ENCODE results near the gene PRKAR1B. TPM values are rescaled to one million over a fixed set of nuclear protein-coding genes. Genes with fewer than 3 reads are reported as not detected.
A peak's percentile ranks its signal among the peaks of the same experiment; 100 is the strongest.

PRKAR1B gene
- total and polyA plus RNA-seq, 7 experiments from 2014 or later, result 16.1 to 51.4 (median 28.7) TPM

DNA sequence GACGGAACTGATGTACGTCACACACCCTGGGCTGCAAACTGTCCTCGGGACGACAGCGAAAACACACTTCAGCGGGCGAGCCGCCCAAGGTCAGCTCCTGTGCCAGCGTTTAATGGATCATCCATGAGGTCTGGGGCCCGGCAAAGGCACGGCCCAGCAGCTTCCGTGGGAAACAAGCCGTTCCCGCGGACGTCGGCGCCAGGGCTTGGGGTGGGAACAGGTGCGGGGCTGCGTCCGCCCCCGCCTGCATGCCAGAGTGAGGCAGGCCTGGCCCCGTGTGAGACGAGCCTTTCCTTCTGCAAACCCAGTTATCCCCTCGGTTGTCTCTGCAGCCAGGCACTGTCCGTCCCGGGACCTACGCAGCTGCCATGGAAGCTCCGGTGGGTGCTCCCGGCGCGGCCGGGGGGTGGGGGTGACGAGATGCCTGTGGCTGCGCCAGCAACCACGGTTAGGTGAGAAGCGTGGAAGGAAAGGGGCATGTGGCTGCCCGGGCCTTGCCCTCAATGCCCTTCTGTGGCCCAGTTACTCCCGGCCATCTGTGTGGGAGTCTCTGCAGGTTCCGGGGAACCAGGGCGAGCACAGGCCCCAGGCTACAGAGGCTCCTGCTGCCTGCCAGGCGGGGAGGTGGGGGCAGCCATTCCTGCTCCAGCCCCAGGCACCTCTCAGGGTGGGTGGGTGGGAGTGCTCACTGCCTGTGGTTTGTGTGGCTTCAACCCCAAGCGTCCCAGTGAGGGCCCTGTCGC lies 165.3 kb downstream of the PRKAR1B start:
- no peak overlapping the region for H3K27ac ChIP-seq (ENCODE audit: low read depth, low read length)
- peaks cover 0 to 3% (median 0%) of the 10 kb centered on the region in 11 donors for H3K9me3 Mint-ChIP-seq
- intact Hi-C loops (cut with micrococcal nuclease), result no loop called here
- H3K36me3 Mint-ChIP-seq, result peaks cover 0 to 10% (median 0%) of the 10 kb centered on the region in 5 donors
- no peaks in the 10 kb centered on the region for H3K4me1 ChIP-seq (ENCODE audit: control insufficient read depth in 2 of 2, insufficient read depth in 2 of 2, low read length in 2 of 2)
- ATAC-seq (peak; percentile 2), DNase-seq (no peak)
- peaks cover 0 to 5% (median 2%) of the 10 kb centered on the region in 7 donors for H3K4me1 Mint-ChIP-seq
- H3K27me3 Mint-ChIP-seq, result no peaks in the 10 kb centered on the region
- ChIA-PET CTCF (no interaction called here), POLR2A (no interaction called here)
- no peaks in the 10 kb centered on the region for H3K9me3 ChIP-seq (ENCODE audit: control insufficient read depth in 2 of 3, low read length in 3 of 3)
- H3K27me3 ChIP-seq (ENCODE audit: control insufficient read depth in 2 of 2, insufficient read depth in 2 of 2, low read length in 2 of 2), result no peaks in the 10 kb centered on the region
- H3K4me3 ChIP-seq (ENCODE audit: low read length), result no peak overlapping the region
- H3K36me3 ChIP-seq (ENCODE audit: control insufficient read depth in 2 of 3, insufficient read depth in 3 of 3, low read length in 3 of 3), result peaks cover 0 to 4% (median 0%) of the 10 kb centered on the region in 3 experiments
- H3K27ac Mint-ChIP-seq, result no peak overlapping the region
- H3K4me3 Mint-ChIP-seq, result no peak overlapping the region

DNA sequence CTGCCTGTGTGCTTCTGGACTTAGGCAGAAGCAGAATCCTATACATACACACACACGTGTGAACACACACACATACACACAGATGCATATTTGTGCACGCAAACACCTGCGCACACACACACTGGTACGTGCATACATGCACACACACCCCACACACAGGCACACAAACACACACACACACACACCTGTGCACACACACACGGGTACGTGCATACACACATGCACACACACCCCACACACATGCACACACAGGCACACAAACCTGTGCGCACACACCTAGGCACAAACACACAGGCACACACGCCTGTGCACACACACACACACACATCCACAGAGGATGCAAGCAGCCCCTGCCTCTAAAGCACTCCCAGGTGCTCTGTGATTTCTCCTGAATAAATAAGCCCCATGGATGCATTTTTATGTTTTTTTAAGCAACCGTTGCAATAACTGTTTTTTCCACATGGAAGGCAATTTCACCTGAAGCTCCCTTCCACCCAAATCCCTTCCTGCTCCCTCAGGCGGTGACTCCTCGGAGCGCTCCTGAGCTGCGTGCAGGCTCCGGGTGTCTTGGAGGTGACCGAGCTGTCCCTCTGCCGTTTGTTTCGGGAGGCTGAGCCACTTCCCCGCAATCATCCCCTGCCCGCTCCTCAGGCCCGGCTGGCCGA lies 166.0 kb downstream of the PRKAR1B start:
- peak overlapping the region in 2 of 9 donors; percentile 38 to 44 for H3K27ac Mint-ChIP-seq
- ChIA-PET POLR2A (no interaction called here), CTCF (no interaction called here)

DNA sequence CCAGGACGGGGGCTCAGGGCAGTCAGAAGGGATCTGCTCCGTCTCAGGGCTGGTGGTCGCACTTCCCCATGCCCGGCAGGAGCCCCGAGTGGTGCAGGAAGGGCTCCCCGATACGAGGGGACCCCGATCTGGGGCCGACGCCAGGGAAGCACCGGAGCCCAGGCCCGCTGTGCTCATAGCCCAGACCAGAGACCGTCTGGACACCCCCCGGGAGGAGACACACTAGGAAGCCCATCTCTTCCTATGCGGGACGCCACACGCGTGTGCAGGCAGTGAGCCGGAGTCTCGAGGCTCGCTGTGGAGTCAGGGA lies 167.7 kb downstream of the PRKAR1B start:
- ChIA-PET POLR2A (no interaction called here), CTCF (no interaction called here)
- no peak overlapping the region for H3K4me3 Mint-ChIP-seq
- H3K27ac Mint-ChIP-seq, result peak overlapping the region in 1 of 9 donors; percentile 12
- intact Hi-C loops (cut with micrococcal nuclease), result no loop called here
- H3K4me1 Mint-ChIP-seq, result peaks cover 0 to 5% (median 2%) of the 10 kb centered on the region in 7 donors
- Histone ChIP-seq H3K9me3 (ENCODE audit: control insufficient read depth in 2 of 3, low read length in 3 of 3) (no peaks in the 10 kb centered on the region), H3K4me3 (ENCODE audit: low read length) (no peak overlapping the region), H3K27ac (ENCODE audit: low read depth, low read length) (no peak overlapping the region), H3K4me1 (ENCODE audit: control insufficient read depth in 2 of 2, insufficient read depth in 2 of 2, low read length in 2 of 2) (no peaks in the 10 kb centered on the region), H3K36me3 (ENCODE audit: control insufficient read depth in 2 of 3, insufficient read depth in 3 of 3, low read length in 3 of 3) (peaks cover 0 to 4% (median 0%) of the 10 kb centered on the region in 3 experiments), H3K27me3 (ENCODE audit: control insufficient read depth in 2 of 2, insufficient read depth in 2 of 2, low read length in 2 of 2) (no peaks in the 10 kb centered on the region)
- ATAC-seq, result no peak
- DNase-seq, result no peak
- H3K9me3 Mint-ChIP-seq, result peaks cover 0 to 3% (median 0%) of the 10 kb centered on the region in 11 donors
- peaks cover 0 to 4% (median 0%) of the 10 kb centered on the region in 5 donors for H3K36me3 Mint-ChIP-seq
- no peaks in the 10 kb centered on the region for H3K27me3 Mint-ChIP-seq

More for the DNA sequence above, 166.0 kb downstream of the PRKAR1B start:
- Mint-ChIP-seq H3K4me3 (no peak overlapping the region), H3K36me3 (peaks cover 0 to 10% (median 0%) of the 10 kb centered on the region in 5 donors), H3K9me3 (peaks cover 0 to 3% (median 0%) of the 10 kb centered on the region in 11 donors), H3K4me1 (peaks cover 0 to 5% (median 2%) of the 10 kb centered on the region in 7 donors), H3K27me3 (no peaks in the 10 kb centered on the region)
- H3K4me3 ChIP-seq (ENCODE audit: low read length), result no peak overlapping the region
- H3K4me1 ChIP-seq (ENCODE audit: control insufficient read depth in 2 of 2, insufficient read depth in 2 of 2, low read length in 2 of 2), result no peaks in the 10 kb centered on the region
- intact Hi-C loops (cut with micrococcal nuclease), result no loop called here
- no peak overlapping the region for H3K27ac ChIP-seq (ENCODE audit: low read depth, low read length)
- DNase-seq, result no peak
- H3K9me3 ChIP-seq (ENCODE audit: control insufficient read depth in 2 of 3, low read length in 3 of 3), result no peaks in the 10 kb centered on the region
- no peaks in the 10 kb centered on the region for H3K27me3 ChIP-seq (ENCODE audit: control insufficient read depth in 2 of 2, insufficient read depth in 2 of 2, low read length in 2 of 2)
- peaks cover 0 to 4% (median 0%) of the 10 kb centered on the region in 3 experiments for H3K36me3 ChIP-seq (ENCODE audit: control insufficient read depth in 2 of 3, insufficient read depth in 3 of 3, low read length in 3 of 3)
- no peak for ATAC-seq

DNA sequence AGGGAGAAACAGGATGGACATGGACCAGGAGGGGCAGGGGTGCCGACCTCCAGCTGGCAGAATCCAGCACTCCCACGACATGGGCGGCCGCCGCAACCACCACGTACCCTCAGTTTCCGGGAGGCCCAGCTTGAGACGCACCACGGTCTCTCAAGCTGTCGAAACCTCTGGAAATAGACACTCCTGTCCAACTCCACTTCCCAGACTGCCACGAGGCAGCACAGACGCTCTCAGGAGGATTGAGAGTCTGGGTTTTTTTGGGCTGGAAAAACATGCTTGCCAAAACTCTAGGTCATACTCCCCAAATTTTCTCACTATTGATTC lies 169.6 kb downstream of the PRKAR1B start:
- intact Hi-C loops (cut with micrococcal nuclease), result no loop called here
- DNase-seq (no peak), ATAC-seq (no peak)
- POLR2A ChIA-PET, result no interaction called here
- H3K9me3 ChIP-seq (ENCODE audit: control insufficient read depth in 2 of 3, low read length in 3 of 3), result no peaks in the 10 kb centered on the region
- CTCF ChIA-PET, result no interaction called here
- Mint-ChIP-seq H3K27me3 (no peaks in the 10 kb centered on the region), H3K27ac (no peak overlapping the region), H3K4me1 (peaks cover 0 to 2% (median 1%) of the 10 kb centered on the region in 7 donors), H3K36me3 (peaks cover 0 to 6% (median 0%) of the 10 kb centered on the region in 5 donors), H3K4me3 (no peak overlapping the region), H3K9me3 (peaks cover 0 to 3% (median 0%) of the 10 kb centered on the region in 11 donors)
- H3K27me3 ChIP-seq (ENCODE audit: control insufficient read depth in 2 of 2, insufficient read depth in 2 of 2, low read length in 2 of 2), result no peaks in the 10 kb centered on the region
- H3K27ac ChIP-seq (ENCODE audit: low read depth, low read length), result no peak overlapping the region
- peaks cover 0 to 4% (median 0%) of the 10 kb centered on the region in 3 experiments for H3K36me3 ChIP-seq (ENCODE audit: control insufficient read depth in 2 of 3, insufficient read depth in 3 of 3, low read length in 3 of 3)
- no peak overlapping the region for H3K4me3 ChIP-seq (ENCODE audit: low read length)
- no peaks in the 10 kb centered on the region for H3K4me1 ChIP-seq (ENCODE audit: control insufficient read depth in 2 of 2, insufficient read depth in 2 of 2, low read length in 2 of 2)

DNA sequence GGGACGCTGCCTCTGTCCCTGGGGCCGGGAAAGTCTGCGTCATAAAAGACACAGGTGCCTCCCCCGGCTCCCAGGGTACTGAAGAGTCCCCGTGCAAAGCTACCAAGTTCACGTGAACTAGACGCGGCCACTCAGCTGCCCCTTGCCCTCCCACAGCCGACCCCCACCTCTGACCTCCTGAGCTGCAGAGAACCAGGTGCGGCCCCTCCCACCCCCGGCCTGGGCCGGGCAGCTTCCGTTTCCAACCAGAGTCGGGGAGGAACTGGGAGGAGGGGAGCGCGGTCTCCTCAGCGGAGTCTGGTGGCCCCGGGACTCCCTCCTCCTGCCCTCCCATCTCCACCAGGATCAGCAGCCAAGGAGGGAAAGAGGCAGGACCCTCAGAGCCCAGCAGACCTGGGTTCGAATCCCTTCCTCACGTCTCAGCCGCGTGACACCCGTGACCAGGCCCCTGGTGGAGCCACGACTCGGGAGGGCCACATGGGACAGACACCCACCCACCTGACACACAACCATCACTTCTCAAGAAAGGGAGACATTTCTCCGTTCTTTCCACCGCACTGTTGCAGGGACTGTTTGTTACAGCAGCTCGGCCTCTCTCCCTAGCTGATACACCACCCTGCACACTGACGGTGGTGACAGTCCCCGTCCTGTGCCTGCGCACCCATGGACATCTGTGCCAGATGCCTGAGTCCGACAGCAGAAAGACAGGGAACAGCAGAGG lies 170.1 kb downstream of the PRKAR1B start:
- Histone ChIP-seq H3K36me3 (ENCODE audit: control insufficient read depth in 2 of 3, insufficient read depth in 3 of 3, low read length in 3 of 3) (peaks cover 0 to 4% (median 0%) of the 10 kb centered on the region in 3 experiments), H3K27me3 (ENCODE audit: control insufficient read depth in 2 of 2, insufficient read depth in 2 of 2, low read length in 2 of 2) (no peaks in the 10 kb centered on the region), H3K9me3 (ENCODE audit: control insufficient read depth in 2 of 3, low read length in 3 of 3) (no peaks in the 10 kb centered on the region), H3K27ac (ENCODE audit: low read depth, low read length) (no peak overlapping the region), H3K4me1 (ENCODE audit: control insufficient read depth in 2 of 2, insufficient read depth in 2 of 2, low read length in 2 of 2) (no peaks in the 10 kb centered on the region), H3K4me3 (ENCODE audit: low read length) (no peak overlapping the region)
- Mint-ChIP-seq H3K4me3 (no peak overlapping the region), H3K36me3 (peaks cover 0 to 6% (median 0%) of the 10 kb centered on the region in 5 donors), H3K4me1 (no peaks in the 10 kb centered on the region), H3K27me3 (no peaks in the 10 kb centered on the region), H3K27ac (no peak overlapping the region), H3K9me3 (peaks cover 0 to 3% (median 0%) of the 10 kb centered on the region in 11 donors)
- intact Hi-C loops (cut with micrococcal nuclease), result no loop called here
- no peak for DNase-seq
- ChIA-PET CTCF (interaction anchor here (0.6 kb wide), 1 partner anchor 20 kb away, joined by 5 read pairs; no protein-coding TSS in a partner anchor), POLR2A (no interaction called here)
- peak; percentile 24 for ATAC-seq

DNA sequence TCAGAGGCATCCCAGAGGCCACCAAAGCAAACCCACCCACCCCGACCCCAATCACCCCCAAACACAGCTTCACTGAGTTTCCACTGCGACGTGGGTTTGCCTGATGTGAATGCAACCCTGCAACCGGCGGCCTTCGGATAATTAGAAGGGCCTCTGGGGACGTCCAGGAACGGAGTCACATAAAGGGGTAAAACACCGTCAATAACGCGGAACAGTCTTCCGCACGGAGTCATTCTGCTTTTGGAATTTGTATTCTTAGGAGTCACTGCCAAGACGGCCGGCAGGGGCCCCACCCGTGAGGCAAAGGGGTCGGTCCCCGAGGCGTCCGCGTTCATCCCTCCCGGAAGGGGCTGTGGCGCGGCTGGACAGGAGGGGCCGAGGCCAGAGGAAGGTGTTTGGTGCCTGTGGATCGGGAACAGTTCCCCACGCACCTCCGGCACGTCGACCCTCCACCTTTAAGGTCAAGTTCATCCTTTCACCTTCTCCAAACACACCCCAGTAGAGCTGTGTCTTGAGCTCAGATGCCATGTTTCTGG lies 170.7 kb downstream of the PRKAR1B start:
- Mint-ChIP-seq H3K4me1 (no peaks in the 10 kb centered on the region), H3K4me3 (no peak overlapping the region), H3K27me3 (no peaks in the 10 kb centered on the region), H3K27ac (peak overlapping the region in 1 of 9 donors; percentile 41), H3K36me3 (peaks cover 0 to 6% (median 0%) of the 10 kb centered on the region in 5 donors), H3K9me3 (peaks cover 0 to 3% (median 0%) of the 10 kb centered on the region in 11 donors)
- no peaks in the 10 kb centered on the region for H3K4me1 ChIP-seq (ENCODE audit: control insufficient read depth in 2 of 2, insufficient read depth in 2 of 2, low read length in 2 of 2)
- no peak for ATAC-seq
- POLR2A ChIA-PET, result no interaction called here
- no peak overlapping the region for H3K4me3 ChIP-seq (ENCODE audit: low read length)
- peaks cover 0 to 4% (median 0%) of the 10 kb centered on the region in 3 experiments for H3K36me3 ChIP-seq (ENCODE audit: control insufficient read depth in 2 of 3, insufficient read depth in 3 of 3, low read length in 3 of 3)
- H3K9me3 ChIP-seq (ENCODE audit: control insufficient read depth in 2 of 3, low read length in 3 of 3), result no peaks in the 10 kb centered on the region
- H3K27me3 ChIP-seq (ENCODE audit: control insufficient read depth in 2 of 2, insufficient read depth in 2 of 2, low read length in 2 of 2), result no peaks in the 10 kb centered on the region
- no peak for DNase-seq
- CTCF ChIA-PET, result interaction anchor here (0.6 kb wide), 1 partner anchor 19 kb away, joined by 5 read pairs; no protein-coding TSS in a partner anchor
- no peak overlapping the region for H3K27ac ChIP-seq (ENCODE audit: low read depth, low read length)
- intact Hi-C loops (cut with micrococcal nuclease), result no loop called here

All from naive thymus-derived CD4-positive, alpha-beta T cell (primary cell).